Measurements from ENCODE around the gene ARF6.

DNA sequence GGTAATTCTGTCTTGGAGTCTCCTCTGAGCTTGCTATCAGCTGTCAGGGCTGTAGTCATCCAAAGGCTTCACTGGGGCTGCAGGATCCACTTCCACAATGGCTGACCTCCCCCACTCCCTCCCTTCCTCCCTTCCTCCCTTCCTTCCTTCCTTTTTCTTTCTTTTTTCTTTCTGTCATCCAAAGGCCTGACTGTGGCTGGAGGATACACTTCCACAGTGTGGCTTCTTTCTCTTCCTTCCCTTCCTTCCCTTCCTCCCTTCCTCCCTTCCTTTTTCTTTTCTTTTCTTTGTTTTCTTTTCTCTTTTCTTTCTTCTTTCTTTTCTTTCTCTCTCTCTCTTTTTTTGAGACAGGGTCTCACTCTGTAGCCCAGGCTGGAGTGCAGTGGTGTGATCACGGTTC lies 30.6 kb downstream of the ARF6 start:
- no peak for TF ChIP-seq POLR2AphosphoS5 (IDR thresholded peaks at IDR 0.05; ENCODE audit: low read depth, low read length)
- TF ChIP-seq, protein P1, sequence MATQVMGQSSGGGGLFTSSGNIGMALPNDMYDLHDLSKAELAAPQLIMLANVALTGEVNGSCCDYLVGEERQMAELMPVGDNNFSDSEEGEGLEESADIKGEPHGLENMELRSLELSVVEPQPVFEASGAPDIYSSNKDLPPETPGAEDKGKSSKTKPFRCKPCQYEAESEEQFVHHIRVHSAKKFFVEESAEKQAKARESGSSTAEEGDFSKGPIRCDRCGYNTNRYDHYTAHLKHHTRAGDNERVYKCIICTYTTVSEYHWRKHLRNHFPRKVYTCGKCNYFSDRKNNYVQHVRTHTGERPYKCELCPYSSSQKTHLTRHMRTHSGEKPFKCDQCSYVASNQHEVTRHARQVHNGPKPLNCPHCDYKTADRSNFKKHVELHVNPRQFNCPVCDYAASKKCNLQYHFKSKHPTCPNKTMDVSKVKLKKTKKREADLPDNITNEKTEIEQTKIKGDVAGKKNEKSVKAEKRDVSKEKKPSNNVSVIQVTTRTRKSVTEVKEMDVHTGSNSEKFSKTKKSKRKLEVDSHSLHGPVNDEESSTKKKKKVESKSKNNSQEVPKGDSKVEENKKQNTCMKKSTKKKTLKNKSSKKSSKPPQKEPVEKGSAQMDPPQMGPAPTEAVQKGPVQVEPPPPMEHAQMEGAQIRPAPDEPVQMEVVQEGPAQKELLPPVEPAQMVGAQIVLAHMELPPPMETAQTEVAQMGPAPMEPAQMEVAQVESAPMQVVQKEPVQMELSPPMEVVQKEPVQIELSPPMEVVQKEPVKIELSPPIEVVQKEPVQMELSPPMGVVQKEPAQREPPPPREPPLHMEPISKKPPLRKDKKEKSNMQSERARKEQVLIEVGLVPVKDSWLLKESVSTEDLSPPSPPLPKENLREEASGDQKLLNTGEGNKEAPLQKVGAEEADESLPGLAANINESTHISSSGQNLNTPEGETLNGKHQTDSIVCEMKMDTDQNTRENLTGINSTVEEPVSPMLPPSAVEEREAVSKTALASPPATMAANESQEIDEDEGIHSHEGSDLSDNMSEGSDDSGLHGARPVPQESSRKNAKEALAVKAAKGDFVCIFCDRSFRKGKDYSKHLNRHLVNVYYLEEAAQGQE (IDR thresholded peaks at IDR 0.05; ENCODE audit: insufficient read depth in 1 of 2, low read depth in 2 of 2, low read length in 2 of 2) = no peak
- no peak for TF ChIP-seq TAF1 (IDR thresholded peaks at IDR 0.05; ENCODE audit: borderline replicate concordance, insufficient read depth, low read length)
